Measurements from ENCODE around the gene SPANXN3. TPM values are rescaled to one million over a fixed set of nuclear protein-coding genes. Genes with fewer than 3 reads are reported as not detected.
"Not testable (repeated sequence)": the region's sequence is repeated elsewhere in the genome, so short reads cannot be mapped to it uniquely, and the experiment has no call there.

SPANXN3 gene
- total RNA-seq = not detected
- long read RNA-seq = 0 reads

DNA sequence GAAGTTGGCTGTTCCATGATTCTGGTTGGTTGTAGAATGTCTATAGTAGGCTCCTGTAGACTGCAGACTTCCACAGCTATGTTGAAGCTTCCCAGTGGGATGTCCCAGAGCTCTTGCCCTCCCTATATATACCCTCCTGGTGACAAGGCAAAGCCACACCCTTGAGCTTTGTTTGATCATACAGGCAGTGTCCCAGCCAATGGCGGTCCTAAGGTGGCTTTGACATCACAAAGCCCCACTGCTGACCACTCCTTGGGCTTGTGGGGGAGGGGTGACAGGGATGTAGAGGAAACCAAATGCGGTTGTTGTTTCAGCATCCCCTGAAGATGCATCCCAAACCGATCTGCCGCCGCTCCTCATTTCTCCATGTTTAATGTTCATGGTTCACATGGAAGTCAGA, at the start of gene SPANXN3:
Gene SPANXN3, minus strand, starts transcription at position 101 of the 400 bp plus-strand sequence. Its CDS starts 84 bp downstream, at position 17.
- H3K27ac ChIP-seq; ATAC-seq; H3K36me3 ChIP-seq; intact Hi-C loops (cut with DNase I); H3K27me3 ChIP-seq; H3K4me1 ChIP-seq; DNase-seq; H3K9me3 ChIP-seq; H3K4me3 ChIP-seq: not testable (repeated sequence)

DNA sequence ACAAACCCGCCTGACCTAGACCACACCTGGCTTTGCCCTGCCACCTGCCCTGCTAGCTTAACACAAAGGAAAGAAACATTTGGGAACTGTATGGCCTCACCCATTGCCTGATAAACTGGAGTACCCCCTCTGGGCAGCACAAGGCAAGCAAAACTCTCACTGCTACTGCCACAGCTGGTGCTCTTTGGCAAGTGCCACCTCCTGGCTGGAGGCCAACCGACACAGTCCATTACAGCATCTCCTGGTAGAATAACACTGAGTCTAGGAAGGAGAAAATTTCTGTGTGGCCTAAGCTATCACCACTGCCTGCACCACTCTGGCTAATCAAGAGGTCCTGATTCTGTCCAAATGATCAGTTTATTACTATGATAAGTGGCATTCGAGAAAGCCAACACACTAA, 18.9 kb upstream of the SPANXN3 start:
- H3K36me3 ChIP-seq = no peaks in the 10 kb centered on the region
- no peak overlapping the region for H3K27ac ChIP-seq
- ATAC-seq (no peak), DNase-seq (no peak)
- no peak overlapping the region for H3K4me3 ChIP-seq
- no peaks in the 10 kb centered on the region for H3K27me3 ChIP-seq
- no peaks in the 10 kb centered on the region for H3K9me3 ChIP-seq
- TF ChIP-seq, protein P1, sequence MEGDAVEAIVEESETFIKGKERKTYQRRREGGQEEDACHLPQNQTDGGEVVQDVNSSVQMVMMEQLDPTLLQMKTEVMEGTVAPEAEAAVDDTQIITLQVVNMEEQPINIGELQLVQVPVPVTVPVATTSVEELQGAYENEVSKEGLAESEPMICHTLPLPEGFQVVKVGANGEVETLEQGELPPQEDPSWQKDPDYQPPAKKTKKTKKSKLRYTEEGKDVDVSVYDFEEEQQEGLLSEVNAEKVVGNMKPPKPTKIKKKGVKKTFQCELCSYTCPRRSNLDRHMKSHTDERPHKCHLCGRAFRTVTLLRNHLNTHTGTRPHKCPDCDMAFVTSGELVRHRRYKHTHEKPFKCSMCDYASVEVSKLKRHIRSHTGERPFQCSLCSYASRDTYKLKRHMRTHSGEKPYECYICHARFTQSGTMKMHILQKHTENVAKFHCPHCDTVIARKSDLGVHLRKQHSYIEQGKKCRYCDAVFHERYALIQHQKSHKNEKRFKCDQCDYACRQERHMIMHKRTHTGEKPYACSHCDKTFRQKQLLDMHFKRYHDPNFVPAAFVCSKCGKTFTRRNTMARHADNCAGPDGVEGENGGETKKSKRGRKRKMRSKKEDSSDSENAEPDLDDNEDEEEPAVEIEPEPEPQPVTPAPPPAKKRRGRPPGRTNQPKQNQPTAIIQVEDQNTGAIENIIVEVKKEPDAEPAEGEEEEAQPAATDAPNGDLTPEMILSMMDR (IDR thresholded peaks at IDR 0.05) = no peak
- intact Hi-C loops (cut with DNase I) = no loop called here
- no peaks in the 10 kb centered on the region for H3K4me1 ChIP-seq

- H3K36me3 ChIP-seq; DNase-seq; intact Hi-C loops (cut with DNase I); H3K27ac ChIP-seq; H3K9me3 ChIP-seq; H3K4me1 ChIP-seq; H3K27me3 ChIP-seq; H3K4me3 ChIP-seq; ATAC-seq: not testable (repeated sequence)
Observed at GRCh38 chrX:143502196-143502595, 15.1 kb downstream of the SPANXN3 start.

- Histone ChIP-seq H3K4me3 (no peak overlapping the region), H3K36me3 (no peaks in the 10 kb centered on the region), H3K9me3 (no peaks in the 10 kb centered on the region), H3K4me1 (no peaks in the 10 kb centered on the region), H3K27ac (no peak overlapping the region), H3K27me3 (no peaks in the 10 kb centered on the region)
- DNase-seq = no peak
- TF ChIP-seq, protein P1 (IDR thresholded peaks at IDR 0.05) = no peak
- intact Hi-C loops (cut with DNase I) = no loop called here
- no peak for ATAC-seq
Observed at GRCh38 chrX:143500751-143501150, 16.5 kb downstream of the SPANXN3 start.

DNA sequence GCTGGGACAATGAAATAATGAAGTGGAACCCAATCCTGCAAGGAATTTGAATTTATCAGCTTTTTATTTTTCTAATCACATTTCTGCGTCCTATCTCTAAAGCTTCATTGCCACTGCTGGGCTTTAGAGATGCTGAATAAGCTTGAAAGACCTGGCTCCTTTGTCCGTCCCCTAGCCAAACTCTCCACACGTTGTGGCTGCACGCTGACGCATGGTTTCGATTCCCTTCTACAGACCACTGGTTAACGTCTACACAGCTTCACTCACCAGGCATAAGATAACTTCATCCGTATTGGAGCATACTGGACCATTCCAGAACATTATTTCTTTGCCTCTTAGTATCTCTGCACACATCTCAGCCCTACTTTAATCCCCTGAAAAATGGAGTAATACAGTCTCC, 31.2 kb downstream of the SPANXN3 start:
- TF ChIP-seq, protein P1 (IDR thresholded peaks at IDR 0.05) = no peak
- no peaks in the 10 kb centered on the region for H3K9me3 ChIP-seq
- DNase-seq (no peak), ATAC-seq (no peak)
- H3K27ac ChIP-seq = no peak overlapping the region
- H3K36me3 ChIP-seq = no peaks in the 10 kb centered on the region
- no peaks in the 10 kb centered on the region for H3K27me3 ChIP-seq
- H3K4me1 ChIP-seq = no peaks in the 10 kb centered on the region
- intact Hi-C loops (cut with DNase I) = no loop called here
- H3K4me3 ChIP-seq = no peak overlapping the region

GRCh38 chrX:143476751-143477150, 40.5 kb downstream of the SPANXN3 start:
- DNase-seq (no peak), ATAC-seq (no peak)
- TF ChIP-seq, protein P1 (IDR thresholded peaks at IDR 0.05) = no peak
- Histone ChIP-seq H3K27me3 (no peaks in the 10 kb centered on the region), H3K4me1 (no peaks in the 10 kb centered on the region), H3K27ac (no peak overlapping the region), H3K4me3 (no peak overlapping the region), H3K9me3 (no peaks in the 10 kb centered on the region), H3K36me3 (no peaks in the 10 kb centered on the region)
- intact Hi-C loops (cut with DNase I) = no loop called here

GRCh38 chrX:143472347-143472938, 44.8 kb downstream of the SPANXN3 start:
- ATAC-seq = no peak
- no peaks in the 10 kb centered on the region for H3K36me3 ChIP-seq
- no peak overlapping the region for H3K4me3 ChIP-seq
- no peaks in the 10 kb centered on the region for H3K27me3 ChIP-seq
- H3K27ac ChIP-seq = no peak overlapping the region
- no peaks in the 10 kb centered on the region for H3K9me3 ChIP-seq
- TF ChIP-seq, protein P1 (IDR thresholded peaks at IDR 0.05) = no peak
- intact Hi-C loops (cut with DNase I) = no loop called here
- no peaks in the 10 kb centered on the region for H3K4me1 ChIP-seq
- DNase-seq = no peak
